GM23338 (cell line): ENCODE results near the gene TEX10. TPM values are rescaled to one million over a fixed set of nuclear protein-coding genes. Genes with fewer than 3 reads are reported as not detected.

ENCODE experiments used
- ATAC-seq: fragments of 200-7000 bp; cut with Tn5 transposase; 3 replicates; pipeline ENCODE4 v1.9.1; 2020
- DNase-seq: peaks from one replicate; pipeline ENCODE4 v3.0.0-alpha.2; 2015; ENCODE audit warnings: low spot score
- H2AFZ ChIP-seq: fragments of 200-600 bp; sonication (generic); 2 replicates; pipeline ENCODE4 v1.8.0; 2016; ENCODE audit warnings: antibody characterized with exemption, mild to moderate bottlenecking, moderate library complexity
- H3F3A ChIP-seq: fragments of 200-600 bp; sonication (generic); replicated peaks from 2 replicates; pipeline ENCODE4 v1.8.0; 2017; ENCODE audit warnings: antibody characterized with exemption, mixed run types, low read depth
- H3K27ac ChIP-seq: fragments of 200-600 bp; sonication (generic); 2 replicates; pipeline ENCODE4 v1.6.1; 2016; ENCODE audit warnings: low read depth
- H3K27me3 ChIP-seq: fragments of 200-600 bp; sonication (generic); 2 replicates; pipeline ENCODE4 v1.8.0; 2016; ENCODE audit warnings: mild to moderate bottlenecking, mixed run types, moderate library complexity; ENCODE audit not compliant: insufficient read depth
- H3K36me3 ChIP-seq: fragments of 200-600 bp; sonication (generic); 2 replicates; pipeline ENCODE4 v1.8.0; 2016; ENCODE audit warnings: mild to moderate bottlenecking; ENCODE audit not compliant: insufficient read depth
- H3K4me1 ChIP-seq: fragments of 200-600 bp; sonication (generic); 2 replicates; pipeline ENCODE4 v1.8.0; 2016; ENCODE audit warnings: mild to moderate bottlenecking, moderate library complexity; ENCODE audit not compliant: insufficient read depth
- H3K4me2 ChIP-seq: fragments of 200-600 bp; sonication (generic); 2 replicates; pipeline ENCODE4 v1.7.1; 2017; ENCODE audit warnings: mixed run types
- H3K4me3 ChIP-seq: fragments of 200-600 bp; sonication (generic); 2 replicates; pipeline ENCODE4 v1.6.1; 2016; ENCODE audit warnings: mixed run types
- H3K79me2 ChIP-seq: fragments of 200-600 bp; sonication (generic); replicated peaks from 2 replicates; pipeline ENCODE4 v1.8.0; 2017; ENCODE audit warnings: mild to moderate bottlenecking; ENCODE audit not compliant: insufficient read depth
- H3K9me2 ChIP-seq: fragments of 200-600 bp; sonication (generic); 2 replicates; pipeline ENCODE4 v1.8.0; 2017; ENCODE audit not compliant: insufficient read depth
- H4K20me1 ChIP-seq: fragments of 200-600 bp; sonication (generic); replicated peaks from 2 replicates; pipeline ENCODE4 v1.8.0; 2017; ENCODE audit warnings: mild to moderate bottlenecking; ENCODE audit not compliant: insufficient read depth
- H3K27ac Mint-ChIP-seq: 2 replicates; pipeline ENCODE4 v1.8.0; 2020; ENCODE audit warnings: inconsistent platforms, mild to moderate bottlenecking, moderate library complexity, mixed read lengths
- H3K27me3 Mint-ChIP-seq: 3 replicates; pipeline ENCODE4 v1.8.0; 2022; ENCODE audit warnings: low read depth, mild to moderate bottlenecking, moderate library complexity, mixed read lengths, inconsistent platforms; ENCODE audit not compliant: insufficient read depth, poor library complexity
- H3K36me3 Mint-ChIP-seq: 3 replicates; pipeline ENCODE4 v1.8.0; 2021; ENCODE audit warnings: low read depth, mild to moderate bottlenecking, inconsistent platforms, moderate library complexity, mixed read lengths
- H3K4me1 Mint-ChIP-seq: 3 replicates; pipeline ENCODE4 v1.8.0; 2020; ENCODE audit warnings: mild to moderate bottlenecking, inconsistent platforms, mixed read lengths
- H3K4me3 Mint-ChIP-seq: 3 replicates; pipeline ENCODE4 v1.8.0; 2021; ENCODE audit warnings: moderate library complexity, mild to moderate bottlenecking, inconsistent platforms, mixed read lengths
- H3K9me3 Mint-ChIP-seq: 3 replicates; pipeline ENCODE4 v1.8.0; 2020; ENCODE audit warnings: moderate library complexity, mild to moderate bottlenecking, inconsistent platforms, mixed read lengths
- CREB1 ChIP-seq: fragments of 250-450 bp; sonication (Bioruptor Pico); IDR thresholded peaks from 2 replicates; pipeline ENCODE4 v1.5.0; 2020; ENCODE audit warnings: low read depth, mild to moderate bottlenecking, moderate library complexity
- CTCF ChIP-seq, 2 experiments: fragments of 200-600 bp in 1 of 2; sonication (generic) in 1 of 2; conservative IDR thresholded peaks; 2 replicates each; pipeline versions ENCODE4 v1.5.1 to v1.6.1; 2016 to 2017; ENCODE audit warnings: antibody characterized with exemption in 2 of 2, low read depth in 2 of 2, mild to moderate bottlenecking in 2 of 2, moderate library complexity in 1 of 2
- ETS1 ChIP-seq: IDR thresholded peaks from 2 replicates; pipeline ENCODE4 v1.6.1; 2016; ENCODE audit warnings: antibody characterized with exemption
- EZH2 ChIP-seq: fragments of 200-600 bp; sonication (generic); IDR thresholded peaks from one replicate; pipeline ENCODE4 v1.8.0; 2017; ENCODE audit warnings: antibody characterized with exemption, mild to moderate bottlenecking, low read depth; ENCODE audit not compliant: unreplicated experiment
- JUNB ChIP-seq: IDR thresholded peaks from one replicate; pipeline ENCODE4 v1.6.1; 2016; ENCODE audit warnings: antibody characterized with exemption; ENCODE audit not compliant: unreplicated experiment
- NANOG ChIP-seq: IDR thresholded peaks from 2 replicates; pipeline ENCODE4 v1.6.1; 2016; ENCODE audit warnings: antibody characterized with exemption, borderline replicate concordance
- POLR2AphosphoS5 ChIP-seq: IDR thresholded peaks from 2 replicates; pipeline ENCODE4 v1.6.1; 2016; ENCODE audit warnings: antibody characterized with exemption, low read depth
- REST ChIP-seq: IDR thresholded peaks from one replicate; pipeline ENCODE4 v1.6.1; 2018; ENCODE audit warnings: antibody characterized with exemption; ENCODE audit not compliant: unreplicated experiment
- STAT1 ChIP-seq: IDR thresholded peaks from one replicate; pipeline ENCODE4 v1.6.1; 2016; ENCODE audit warnings: antibody characterized with exemption; ENCODE audit not compliant: unreplicated experiment
- ZNF114 ChIP-seq: fragments of 250-450 bp; sonication (Bioruptor Pico); IDR thresholded peaks from 2 replicates; pipeline ENCODE4 v1.5.0; 2020; ENCODE audit warnings: mild to moderate bottlenecking, moderate library complexity
- ZNF331 ChIP-seq: fragments of 250-450 bp; sonication (Bioruptor Pico); IDR thresholded peaks from 2 replicates; pipeline ENCODE4 v1.5.0; 2020; ENCODE audit warnings: low read depth, mild to moderate bottlenecking, moderate library complexity
- ZNF462 ChIP-seq: fragments of 250-450 bp; sonication (Bioruptor Pico); IDR thresholded peaks from 2 replicates; pipeline ENCODE4 v1.5.0; 2020; ENCODE audit warnings: mild to moderate bottlenecking, moderate library complexity
- polyA plus RNA-seq: library from polyadenylated mRNA; unstranded; fragments of >200 nt; fragmentation: Nextera tagmentation; extraction: Ambion mirVana; gene quantifications from 2 replicates; pipeline ENCODE4 v1.2.1, GENCODE V29; 2016
- total RNA-seq: library from RNA; depleted of rRNA; stranded (reverse); fragments of >200 nt; shearing (Covaris generic); gene quantifications from 2 replicates; pipeline ENCODE4 v1.2.3, GENCODE V29; 2014

Gene TEX10
- total and polyA plus RNA-seq, 2 experiments from 2014 or later: 35.0 to 102 TPM

- TF ChIP-seq EZH2: no peak
- TF ChIP-seq POLR2AphosphoS5: no peak
- TF ChIP-seq ZNF331 (CRISPR knock-in tag): no peak
- TF ChIP-seq STAT1: no peak
- no peak for TF ChIP-seq ZNF462
- TF ChIP-seq ZNF114 (CRISPR knock-in tag): no peak
- TF ChIP-seq JUNB: no peak
- no peak for TF ChIP-seq NANOG
Observed at GRCh38 chr9:100394816-100395215, 42.1 kb upstream of the TEX10 start (continued).

GRCh38 chr9:100394032-100394695 lies 41.4 kb upstream of the TEX10 start:
- Histone ChIP-seq H3F3A (0 out of 2 replicates have a peak, but pooled peaks cover 3% of the 10 kb centered on the region), H3K27ac (no peak overlapping the region), H3K9me2 (no peaks in the 10 kb centered on the region), H3K27me3 (no peaks in the 10 kb centered on the region), H4K20me1 (no peaks in the 10 kb centered on the region), H3K36me3 (no peaks in the 10 kb centered on the region), H3K4me2 (no peak overlapping the region), H2AFZ (no peak overlapping the region), H3K4me3 (no peak overlapping the region), H3K4me1 (peaks cover 13% of the 10 kb centered on the region; the same call in 1 of the 2 replicates), H3K79me2 (no peaks in the 10 kb centered on the region)
- H3K36me3 Mint-ChIP-seq: peaks cover 34% of the 10 kb centered on the region
- ATAC-seq (no peak), DNase-seq (no peak)
- no peak overlapping the region for H3K4me3 Mint-ChIP-seq
- peaks cover 12% of the 10 kb centered on the region for H3K4me1 Mint-ChIP-seq
- peaks cover 2% of the 10 kb centered on the region for H3K27me3 Mint-ChIP-seq
- no peak overlapping the region for H3K27ac Mint-ChIP-seq
- H3K9me3 Mint-ChIP-seq: peaks cover 28% of the 10 kb centered on the region
- TF ChIP-seq ZNF331 (CRISPR knock-in tag): no peak
- TF ChIP-seq NANOG: no peak
- TF ChIP-seq CREB1: no peak
- TF ChIP-seq STAT1: no peak
- no peak for TF ChIP-seq ETS1
- TF ChIP-seq REST: no peak
- no peak for TF ChIP-seq EZH2
- no peak for TF ChIP-seq CTCF (conservative IDR thresholded peaks at IDR 0.05; ENCODE audit: low read depth in 2 of 2)
